A673 (cell line): ENCODE results near the gene ARMC6. TPM values are rescaled to one million over a fixed set of nuclear protein-coding genes. Genes with fewer than 3 reads are reported as not detected.

ENCODE experiments used
- BruUV-seq: library from RNA; stranded (reverse); fragments of 400-500 nt; replicated peaks from 2 replicates; lab custom pipeline; 2021; lab: Mats Ljungman, UMichigan
- CTCF ChIA-PET: fragments of 300-600 bp; sonication (Branson Sonifier 250); formaldehyde crosslinking; loops from one replicate; lab custom pipeline; 2022; ENCODE audit warnings: antibody characterized with exemption; lab: Charles Lee
- POLR2A ChIA-PET: fragments of 300-600 bp; sonication (Branson Sonifier 250); formaldehyde crosslinking; loops from one replicate; lab custom pipeline; 2022; ENCODE audit warnings: antibody characterized with exemption; ENCODE audit not compliant: low non-redundant PET; lab: Charles Lee
- DNase-seq: peaks from one replicate; pipeline ENCODE4 v3.0.0-alpha.2; 2015; ENCODE audit warnings: low spot score
- H3K27ac ChIP-seq: fragments of 200-600 bp; sonication (generic); 2 replicates; pipeline ENCODE4 v1.5.1; 2016; ENCODE audit warnings: mixed run types, low read depth, mild to moderate bottlenecking, mixed read lengths, antibody characterized with exemption, low read length; ENCODE audit not compliant: poor library complexity, severe bottlenecking
- H3K27me3 ChIP-seq: fragments of 200-600 bp; sonication (generic); replicated peaks from 2 replicates; pipeline ENCODE4 v1.6.1; 2017; ENCODE audit warnings: mixed run types, low read depth, mild to moderate bottlenecking, mixed read lengths, antibody characterized with exemption, low read length; ENCODE audit not compliant: insufficient read depth, poor library complexity
- H3K36me3 ChIP-seq: fragments of 200-600 bp; sonication (generic); 2 replicates; pipeline ENCODE4 v1.6.1; 2016; ENCODE audit warnings: mixed run types, mild to moderate bottlenecking, mixed read lengths, antibody characterized with exemption, low read length; ENCODE audit not compliant: insufficient read depth, poor library complexity, severe bottlenecking
- H3K4me1 ChIP-seq: fragments of 200-600 bp; sonication (generic); 2 replicates; pipeline ENCODE4 v1.6.1; 2017; ENCODE audit warnings: mixed run types, mild to moderate bottlenecking, mixed read lengths, antibody characterized with exemption, low read length; ENCODE audit not compliant: insufficient read depth, poor library complexity, severe bottlenecking
- H3K4me3 ChIP-seq: fragments of 200-600 bp; sonication (generic); 2 replicates; pipeline ENCODE4 v1.5.1; 2016; ENCODE audit warnings: low read depth, mixed run types, mild to moderate bottlenecking, mixed read lengths, low read length; ENCODE audit not compliant: poor library complexity, severe bottlenecking
- H3K9me3 ChIP-seq: fragments of 200-600 bp; sonication (generic); 2 replicates; pipeline ENCODE4 v1.6.1; 2016; ENCODE audit warnings: mixed run types, low read depth, mild to moderate bottlenecking, mixed read lengths, antibody characterized with exemption, low read length; ENCODE audit not compliant: poor library complexity, severe bottlenecking
- CTCF ChIP-seq: fragments of 300-800, 200-600 bp; sonication (generic); conservative IDR thresholded peaks from 2 replicates; pipeline ENCODE4 v1.5.1; 2017; ENCODE audit warnings: low read depth, mild to moderate bottlenecking, antibody characterized with exemption, low read length, moderate library complexity, mixed read lengths
- EZH2 ChIP-seq: fragments of 200-600 bp; sonication (generic); IDR thresholded peaks from 2 replicates; pipeline ENCODE4 v1.6.1; 2017; ENCODE audit warnings: borderline replicate concordance, low read depth, mild to moderate bottlenecking, mixed read lengths, antibody characterized with exemption, low read length; ENCODE audit not compliant: poor library complexity, severe bottlenecking
- intact Hi-C: fragments of 100-400 bp; cut with micrococcal nuclease; formaldehyde crosslinking; loops from one replicate; pipeline ENCODE4 v1.10.0; 2022; ENCODE audit not compliant: unreplicated experiment
- total RNA-seq: library from RNA; stranded (reverse); gene quantifications from 2 replicates; pipeline ENCODE4 v1.2.3, GENCODE V29; 2021

Gene ARMC6
- total RNA-seq, 1 experiment from 2014 or later = 62.7 TPM

- Histone ChIP-seq H3K9me3 (no peaks in the 10 kb centered on the region), H3K27ac (no peak overlapping the region), H3K4me3 (no peak overlapping the region), H3K27me3 (no peaks in the 10 kb centered on the region), H3K36me3 (peaks cover 31% of the 10 kb centered on the region), H3K4me1 (peaks cover 10% of the 10 kb centered on the region)
- ChIA-PET CTCF (no interaction called here), POLR2A (no interaction called here)
- no TSS peak for BruUV-seq
- DNase-seq = no peak
- TF ChIP-seq EZH2 = no peak
- TF ChIP-seq CTCF = no peak
- intact Hi-C loops = no loop called here
Measured at GRCh38 chr19:18993115-18993514, 40.3 kb upstream of the ARMC6 start.

- no peak for TF ChIP-seq EZH2
- peak; percentile 89 for TF ChIP-seq CTCF
- intact Hi-C loops = loop anchor here (5.0 kb wide), 1 partner anchor 141 kb away; the partner anchor contains the start of gene TMEM161A
- peak; percentile 97 for DNase-seq
- Histone ChIP-seq H3K4me3 (no peak overlapping the region), H3K27me3 (no peaks in the 10 kb centered on the region), H3K27ac (peak overlapping the region; percentile 67), H3K36me3 (peaks cover 53% of the 10 kb centered on the region), H3K9me3 (no peaks in the 10 kb centered on the region), H3K4me1 (peaks cover 10% of the 10 kb centered on the region)
- POLR2A ChIA-PET = no interaction called here
- no TSS peak for BruUV-seq
- CTCF ChIA-PET = interaction anchor here (0.5 to 1.6 kb wide), 4 partner anchors 9 to 161 kb away, joined by 4 to 10 read pairs (median 6); no protein-coding TSS in a partner anchor
Measured at GRCh38 chr19:18995804-18996241, 37.6 kb upstream of the ARMC6 start.

GRCh38 chr19:18996351-18996750, 37.1 kb upstream of the ARMC6 start:
- ChIA-PET CTCF (interaction anchor here (0.6 to 1.6 kb wide), 3 partner anchors 9 to 161 kb away, joined by 4 to 10 read pairs (median 7); no protein-coding TSS in a partner anchor), POLR2A (no interaction called here)
- Histone ChIP-seq H3K27me3 (no peaks in the 10 kb centered on the region), H3K27ac (no peak overlapping the region), H3K36me3 (peaks cover 56% of the 10 kb centered on the region), H3K9me3 (no peaks in the 10 kb centered on the region), H3K4me1 (peaks cover 10% of the 10 kb centered on the region), H3K4me3 (no peak overlapping the region)
- TF ChIP-seq EZH2 (no peak), CTCF (no peak)
- intact Hi-C loops = loop anchor here (5.0 kb wide), 1 partner anchor 141 kb away; the partner anchor contains the start of gene TMEM161A
- DNase-seq = no peak
- BruUV-seq = no TSS peak
